Fibroblast of lung (primary cell): ENCODE data around the gene GRK5. TPM values are rescaled to one million over a fixed set of nuclear protein-coding genes. Genes with fewer than 3 reads are reported as not detected.
"Not testable (repeated sequence)": the region's sequence is repeated elsewhere in the genome, so short reads cannot be mapped to it uniquely, and the experiment has no call there.

Experiments used
- DNase-seq, 2 donors: peaks; one replicate each; pipeline versions ENCODE4 v3.0.0 to v3.0.0-alpha.2; 2010; ENCODE audit warnings: low read depth in 2 of 2
- H2AFZ ChIP-seq: 2 replicates; pipeline ENCODE4 v1.5.1; 2012; ENCODE audit warnings: low read length, control low read depth, inconsistent platforms
- H3K27ac ChIP-seq: 2 replicates; pipeline ENCODE4 v1.5.1; 2011; ENCODE audit warnings: low read length, control low read depth; ENCODE audit not compliant: insufficient read depth
- H3K27me3 ChIP-seq: 2 replicates; pipeline ENCODE4 v1.5.1; 2011; ENCODE audit warnings: mild to moderate bottlenecking, low read length; ENCODE audit not compliant: control insufficient read depth, insufficient read depth
- H3K36me3 ChIP-seq: 2 replicates; pipeline ENCODE4 v1.5.1; 2011; ENCODE audit warnings: low read length; ENCODE audit not compliant: control insufficient read depth, insufficient read depth
- H3K4me1 ChIP-seq: 2 replicates; pipeline ENCODE4 v1.5.1; 2011; ENCODE audit warnings: low read length; ENCODE audit not compliant: control insufficient read depth, insufficient read depth; ENCODE audit errors: extremely low read depth
- H3K4me2 ChIP-seq: 2 replicates; pipeline ENCODE4 v1.5.1; 2011; ENCODE audit warnings: low read length, control low read depth; ENCODE audit not compliant: insufficient read depth; ENCODE audit errors: extremely low read depth
- H3K4me3 ChIP-seq, 4 experiments: fragments of 200-600 bp in 1 of 4; sonication (generic) in 1 of 4; replicated peaks in 1 of 4; 2 replicates each; pipeline ENCODE4 v1.5.1; 2011 to 2016; ENCODE audit warnings: low read length in 4 of 4, low read depth in 3 of 4, mild to moderate bottlenecking in 3 of 4, control low read depth in 2 of 4, inconsistent platforms in 1 of 4, mixed read lengths in 1 of 4; ENCODE audit not compliant: insufficient read depth in 1 of 4; ENCODE audit errors: control extremely low read depth in 1 of 4
- H3K79me2 ChIP-seq: 2 replicates; pipeline ENCODE4 v1.5.1; 2012; ENCODE audit warnings: mild to moderate bottlenecking, low read length, inconsistent platforms; ENCODE audit not compliant: control insufficient read depth, insufficient read depth
- H3K9ac ChIP-seq: 2 replicates; pipeline ENCODE4 v1.5.1; 2011; ENCODE audit warnings: mild to moderate bottlenecking, low read length, control low read depth; ENCODE audit not compliant: insufficient read depth
- H3K9me3 ChIP-seq: 2 replicates; pipeline ENCODE4 v1.5.1; 2012; ENCODE audit warnings: low read depth, low read length; ENCODE audit not compliant: control insufficient read depth, insufficient read depth
- H4K20me1 ChIP-seq: 2 replicates; pipeline ENCODE4 v1.5.1; 2011; ENCODE audit warnings: low read length; ENCODE audit not compliant: control insufficient read depth, insufficient read depth; ENCODE audit errors: extremely low read depth
- EZH2 ChIP-seq: IDR thresholded peaks from 2 replicates; pipeline ENCODE4 v1.5.1; 2012; ENCODE audit warnings: low read length, control low read depth, mild to moderate bottlenecking; ENCODE audit errors: missing control alignments
- polyA plus RNA-seq, 2 donors: library from polyadenylated mRNA; depleted of rRNA in 1 of 2; stranded (reverse) in 1 of 2; unstranded in 1 of 2; fragments of >200 nt; gene quantifications; 2 replicates each; pipeline ENCODE4 v1.2.1, GENCODE V29; 2011 to 2012; ENCODE audit warnings: missing spikeins in 1 of 2
- total RNA-seq: library from RNA; depleted of rRNA; stranded (reverse); fragments of >200 nt; gene quantifications from 2 replicates; pipeline ENCODE4 v1.2.1, GENCODE V29; 2014
- TF ChIP-seq, protein P1 (sequence below), 2 donors: IDR thresholded peaks in 1 of 2; conservative IDR thresholded peaks in 1 of 2; 1 replicate in 1 of 2; 2 replicates in 1 of 2; pipeline ENCODE4 v1.5.1; 2011 to 2012; ENCODE audit warnings: low read length in 2 of 2, control low read depth in 1 of 2, inconsistent platforms in 1 of 2, low read depth in 1 of 2, mild to moderate bottlenecking in 1 of 2

GRK5 gene
- total and polyA plus RNA-seq, 2 donors (not counting 1 experiment from before 2014, with no cell fraction given) = 24.1 to 90.3 TPM

DNA sequence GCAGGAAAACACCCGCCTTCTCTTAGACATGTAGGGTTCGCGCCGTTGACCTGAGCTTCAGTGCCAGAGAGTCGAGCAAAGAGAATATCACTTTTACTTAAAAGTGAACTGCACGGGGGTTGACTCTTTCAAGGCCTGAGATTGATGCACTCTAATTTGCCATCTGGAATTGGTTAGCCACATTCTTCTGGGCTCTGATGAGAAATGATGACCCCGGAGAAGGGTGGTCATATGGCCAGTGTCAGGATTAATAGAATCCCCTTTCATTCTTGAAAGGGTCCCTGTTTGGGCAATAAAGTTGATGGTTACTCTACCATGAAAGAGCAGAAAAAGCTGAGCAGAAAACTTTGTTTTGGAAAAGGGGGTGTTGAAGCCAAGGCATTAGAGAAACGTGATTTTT, 31.2 kb downstream of the GRK5 start:
- TF ChIP-seq, protein P1, sequence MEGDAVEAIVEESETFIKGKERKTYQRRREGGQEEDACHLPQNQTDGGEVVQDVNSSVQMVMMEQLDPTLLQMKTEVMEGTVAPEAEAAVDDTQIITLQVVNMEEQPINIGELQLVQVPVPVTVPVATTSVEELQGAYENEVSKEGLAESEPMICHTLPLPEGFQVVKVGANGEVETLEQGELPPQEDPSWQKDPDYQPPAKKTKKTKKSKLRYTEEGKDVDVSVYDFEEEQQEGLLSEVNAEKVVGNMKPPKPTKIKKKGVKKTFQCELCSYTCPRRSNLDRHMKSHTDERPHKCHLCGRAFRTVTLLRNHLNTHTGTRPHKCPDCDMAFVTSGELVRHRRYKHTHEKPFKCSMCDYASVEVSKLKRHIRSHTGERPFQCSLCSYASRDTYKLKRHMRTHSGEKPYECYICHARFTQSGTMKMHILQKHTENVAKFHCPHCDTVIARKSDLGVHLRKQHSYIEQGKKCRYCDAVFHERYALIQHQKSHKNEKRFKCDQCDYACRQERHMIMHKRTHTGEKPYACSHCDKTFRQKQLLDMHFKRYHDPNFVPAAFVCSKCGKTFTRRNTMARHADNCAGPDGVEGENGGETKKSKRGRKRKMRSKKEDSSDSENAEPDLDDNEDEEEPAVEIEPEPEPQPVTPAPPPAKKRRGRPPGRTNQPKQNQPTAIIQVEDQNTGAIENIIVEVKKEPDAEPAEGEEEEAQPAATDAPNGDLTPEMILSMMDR (conservative IDR thresholded peaks at IDR 0.05 in 1 of 2, IDR thresholded peaks at IDR 0.05 in 1 of 2; ENCODE audit: low read depth in 1 of 2, low read length in 2 of 2) = no peak
- TF ChIP-seq EZH2 = no peak
- Histone ChIP-seq H3K27me3 (no peaks in the 10 kb centered on the region), H4K20me1 (no peaks in the 10 kb centered on the region), H2AFZ (no peak overlapping the region), H3K79me2 (peaks cover 68% of the 10 kb centered on the region), H3K9me3 (no peaks in the 10 kb centered on the region), H3K9ac (no peak overlapping the region), H3K4me2 (no peak overlapping the region), H3K27ac (peak overlapping the region; percentile 54), H3K4me1 (peaks cover 20% of the 10 kb centered on the region), H3K36me3 (no peaks in the 10 kb centered on the region), H3K4me3 (no peak overlapping the region)
- DNase-seq = peak in 1 of 2 donors; percentile 41

- H3K4me2 ChIP-seq, H4K20me1 ChIP-seq, H3K4me3 ChIP-seq, H3K9me3 ChIP-seq, DNase-seq, H3K36me3 ChIP-seq, H3K27me3 ChIP-seq, H2AFZ ChIP-seq, H3K9ac ChIP-seq: not testable (repeated sequence)
- Histone ChIP-seq H3K27ac (peak overlapping the region; percentile 54), H3K79me2 (peaks cover 70% of the 10 kb centered on the region), H3K4me1 (peaks cover 18% of the 10 kb centered on the region)
These were observed 31.6 kb downstream of the GRK5 start for GRCh38 chr10:119239015-119239414.

- not testable (repeated sequence) for H3K9ac ChIP-seq, H3K27ac ChIP-seq, DNase-seq, H4K20me1 ChIP-seq, H3K4me3 ChIP-seq, H3K4me2 ChIP-seq, H3K36me3 ChIP-seq, H3K27me3 ChIP-seq, H3K9me3 ChIP-seq, H2AFZ ChIP-seq
- Histone ChIP-seq H3K79me2 (peaks cover 75% of the 10 kb centered on the region), H3K4me1 (peaks cover 18% of the 10 kb centered on the region)
These were observed 32.3 kb downstream of the GRK5 start for GRCh38 chr10:119239630-119240029.

DNA sequence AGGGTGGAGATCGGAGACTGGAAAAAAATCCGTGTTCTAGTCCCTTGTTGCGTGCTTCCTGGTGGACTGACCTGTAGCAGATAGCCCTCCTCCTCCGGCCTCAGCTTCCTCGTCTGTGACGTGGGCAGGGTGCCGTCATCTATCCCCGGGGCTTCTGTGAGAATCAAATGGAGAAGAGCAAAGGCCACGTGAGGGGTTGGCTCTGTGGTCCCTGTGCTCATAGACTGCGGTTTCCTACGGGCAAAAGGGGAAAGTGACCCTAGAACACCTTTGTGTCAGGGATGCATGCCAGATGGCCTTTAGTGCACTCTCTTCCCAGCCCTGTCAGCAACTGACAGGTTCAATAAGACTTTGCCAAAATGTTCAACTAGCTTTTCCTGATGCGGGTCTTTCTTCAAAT, 33.7 kb downstream of the GRK5 start:
- no peaks in the 10 kb centered on the region for H4K20me1 ChIP-seq
- H2AFZ ChIP-seq = no peak overlapping the region
- peaks cover 73% of the 10 kb centered on the region for H3K79me2 ChIP-seq
- H3K4me3 ChIP-seq = no peak overlapping the region
- TF ChIP-seq, protein P1 (conservative IDR thresholded peaks at IDR 0.05 in 1 of 2, IDR thresholded peaks at IDR 0.05 in 1 of 2; ENCODE audit: low read depth in 1 of 2, low read length in 2 of 2) = no peak
- no peak for TF ChIP-seq EZH2
- peaks cover 13% of the 10 kb centered on the region for H3K4me1 ChIP-seq
- no peaks in the 10 kb centered on the region for H3K36me3 ChIP-seq
- H3K27me3 ChIP-seq = no peaks in the 10 kb centered on the region
- H3K9ac ChIP-seq = no peak overlapping the region
- H3K4me2 ChIP-seq = no peak overlapping the region
- H3K27ac ChIP-seq = no peak overlapping the region
- no peak for DNase-seq
- no peaks in the 10 kb centered on the region for H3K9me3 ChIP-seq
